PFSK-1 (cell line): ENCODE measurements around the gene LMNTD1.

Experiments
- FOXP2 ChIP-seq: optimal IDR thresholded peaks from 2 replicates; pipeline ENCODE3; 2011; ENCODE audit warnings: borderline replicate concordance, control low read depth, inconsistent platforms; ENCODE audit not compliant: insufficient read depth; ENCODE audit errors: extremely low read length, extremely low read depth
- POLR2AphosphoS5 ChIP-seq: IDR thresholded peaks from 2 replicates; pipeline ENCODE4 v1.6.1; 2012; ENCODE audit warnings: low read depth, mild to moderate bottlenecking, control low read depth, low read length, moderate library complexity
- SIN3A ChIP-seq: IDR thresholded peaks from 2 replicates; pipeline ENCODE4 v1.6.1; 2012; ENCODE audit warnings: mild to moderate bottlenecking, low read length, moderate library complexity, borderline replicate concordance; ENCODE audit not compliant: insufficient read depth
- TAF1 ChIP-seq: IDR thresholded peaks from 2 replicates; pipeline ENCODE4 v1.6.1; 2012; ENCODE audit warnings: low read length, control low read depth, borderline replicate concordance; ENCODE audit not compliant: insufficient read depth
- TF ChIP-seq, protein P1 (sequence below), 2 experiments: IDR thresholded peaks; 2 replicates each; pipeline versions ENCODE4 v1.6.1 to v1.8.0; 2011 to 2012; ENCODE audit warnings: low read depth in 2 of 2, low read length in 2 of 2, control low read depth in 1 of 2, inconsistent platforms in 1 of 2, mild to moderate bottlenecking in 1 of 2, moderate library complexity in 1 of 2; ENCODE audit not compliant: insufficient read depth in 1 of 2

DNA sequence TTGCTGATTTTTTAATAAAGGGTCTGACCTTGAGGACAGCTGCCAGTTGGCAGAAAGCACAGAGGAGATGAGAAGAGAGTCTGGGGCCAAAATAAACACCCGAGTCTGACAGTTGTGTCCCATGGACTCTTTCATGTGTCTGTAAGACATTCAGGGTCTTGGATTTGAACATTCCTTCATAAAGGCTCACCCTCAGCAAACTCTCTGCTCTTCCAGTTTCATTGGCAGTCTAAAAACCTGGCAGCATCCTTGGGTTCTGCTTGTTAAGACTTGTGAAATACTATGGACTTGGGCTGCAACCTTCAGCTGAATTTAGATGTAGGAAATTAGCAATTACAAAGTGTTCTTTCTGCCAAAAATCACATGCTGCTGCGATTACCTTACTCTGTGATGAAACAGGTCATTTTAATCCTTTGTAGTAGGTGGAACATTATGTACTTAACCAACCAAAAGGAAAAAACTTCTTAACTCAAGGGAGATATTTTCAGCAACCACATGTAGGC, 32.0 kb upstream of the LMNTD1 start:
- TF ChIP-seq, protein P1, sequence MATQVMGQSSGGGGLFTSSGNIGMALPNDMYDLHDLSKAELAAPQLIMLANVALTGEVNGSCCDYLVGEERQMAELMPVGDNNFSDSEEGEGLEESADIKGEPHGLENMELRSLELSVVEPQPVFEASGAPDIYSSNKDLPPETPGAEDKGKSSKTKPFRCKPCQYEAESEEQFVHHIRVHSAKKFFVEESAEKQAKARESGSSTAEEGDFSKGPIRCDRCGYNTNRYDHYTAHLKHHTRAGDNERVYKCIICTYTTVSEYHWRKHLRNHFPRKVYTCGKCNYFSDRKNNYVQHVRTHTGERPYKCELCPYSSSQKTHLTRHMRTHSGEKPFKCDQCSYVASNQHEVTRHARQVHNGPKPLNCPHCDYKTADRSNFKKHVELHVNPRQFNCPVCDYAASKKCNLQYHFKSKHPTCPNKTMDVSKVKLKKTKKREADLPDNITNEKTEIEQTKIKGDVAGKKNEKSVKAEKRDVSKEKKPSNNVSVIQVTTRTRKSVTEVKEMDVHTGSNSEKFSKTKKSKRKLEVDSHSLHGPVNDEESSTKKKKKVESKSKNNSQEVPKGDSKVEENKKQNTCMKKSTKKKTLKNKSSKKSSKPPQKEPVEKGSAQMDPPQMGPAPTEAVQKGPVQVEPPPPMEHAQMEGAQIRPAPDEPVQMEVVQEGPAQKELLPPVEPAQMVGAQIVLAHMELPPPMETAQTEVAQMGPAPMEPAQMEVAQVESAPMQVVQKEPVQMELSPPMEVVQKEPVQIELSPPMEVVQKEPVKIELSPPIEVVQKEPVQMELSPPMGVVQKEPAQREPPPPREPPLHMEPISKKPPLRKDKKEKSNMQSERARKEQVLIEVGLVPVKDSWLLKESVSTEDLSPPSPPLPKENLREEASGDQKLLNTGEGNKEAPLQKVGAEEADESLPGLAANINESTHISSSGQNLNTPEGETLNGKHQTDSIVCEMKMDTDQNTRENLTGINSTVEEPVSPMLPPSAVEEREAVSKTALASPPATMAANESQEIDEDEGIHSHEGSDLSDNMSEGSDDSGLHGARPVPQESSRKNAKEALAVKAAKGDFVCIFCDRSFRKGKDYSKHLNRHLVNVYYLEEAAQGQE (IDR thresholded peaks at IDR 0.05; ENCODE audit: insufficient read depth in 1 of 2, low read depth in 2 of 2, low read length in 2 of 2): no peak
- TF ChIP-seq POLR2AphosphoS5 (no peak), SIN3A (no peak), TAF1 (no peak), FOXP2 (no peak)
